ENCODE data around the gene TAC3.

DNA sequence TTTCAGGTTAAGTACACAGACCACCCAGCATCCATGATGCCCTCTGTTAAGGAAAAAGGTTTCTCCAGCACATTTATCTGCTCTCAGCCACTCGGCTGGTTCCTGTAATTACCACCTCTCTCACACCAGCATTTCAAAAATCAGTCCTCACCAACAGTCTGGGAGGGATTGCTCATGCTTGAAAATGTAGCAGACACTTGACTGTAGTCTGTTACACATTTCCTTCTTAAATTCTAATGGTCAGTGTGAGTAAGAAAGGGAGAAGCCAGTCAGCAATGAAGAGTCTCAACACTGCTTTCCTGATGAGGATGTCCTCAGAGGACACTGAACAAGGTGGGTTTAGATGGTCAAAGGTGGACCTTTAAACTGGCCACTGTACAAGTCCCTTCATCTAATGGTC is 15.9 kb downstream of the TAC3 start:
- TF ChIP-seq, protein P1, sequence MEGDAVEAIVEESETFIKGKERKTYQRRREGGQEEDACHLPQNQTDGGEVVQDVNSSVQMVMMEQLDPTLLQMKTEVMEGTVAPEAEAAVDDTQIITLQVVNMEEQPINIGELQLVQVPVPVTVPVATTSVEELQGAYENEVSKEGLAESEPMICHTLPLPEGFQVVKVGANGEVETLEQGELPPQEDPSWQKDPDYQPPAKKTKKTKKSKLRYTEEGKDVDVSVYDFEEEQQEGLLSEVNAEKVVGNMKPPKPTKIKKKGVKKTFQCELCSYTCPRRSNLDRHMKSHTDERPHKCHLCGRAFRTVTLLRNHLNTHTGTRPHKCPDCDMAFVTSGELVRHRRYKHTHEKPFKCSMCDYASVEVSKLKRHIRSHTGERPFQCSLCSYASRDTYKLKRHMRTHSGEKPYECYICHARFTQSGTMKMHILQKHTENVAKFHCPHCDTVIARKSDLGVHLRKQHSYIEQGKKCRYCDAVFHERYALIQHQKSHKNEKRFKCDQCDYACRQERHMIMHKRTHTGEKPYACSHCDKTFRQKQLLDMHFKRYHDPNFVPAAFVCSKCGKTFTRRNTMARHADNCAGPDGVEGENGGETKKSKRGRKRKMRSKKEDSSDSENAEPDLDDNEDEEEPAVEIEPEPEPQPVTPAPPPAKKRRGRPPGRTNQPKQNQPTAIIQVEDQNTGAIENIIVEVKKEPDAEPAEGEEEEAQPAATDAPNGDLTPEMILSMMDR (IDR thresholded peaks at IDR 0.05): no peak
- no peak for TF ChIP-seq POLR2A (IDR thresholded peaks at IDR 0.05)
- TF ChIP-seq EP300 (IDR thresholded peaks at IDR 0.05): no peak

Measured in ovary (tissue), 3 donors.